GM18505 (cell line): ENCODE results near the gene KLHDC1.
"Not testable (repeated sequence)": the region's sequence is repeated elsewhere in the genome, so short reads cannot be mapped to it uniquely, and the experiment has no call there.

Source experiments
- ATAC-seq: cut with Tn5 transposase; IDR thresholded peaks from one replicate; pipeline ENCODE4 v1.9.1; 2021; ENCODE audit not compliant: unreplicated experiment
- POLR2A ChIP-seq: IDR thresholded peaks from 4 replicates; pipeline ENCODE4 v1.6.1; 2011; ENCODE audit warnings: borderline replicate concordance; ENCODE audit not compliant: insufficient read depth, insufficient read length; ENCODE audit errors: extremely low read depth

The KLHDC1 gene

GRCh38 chr14:49692811-49693734, at the start of gene KLHDC1:
Gene KLHDC1, plus strand, starts transcription at chr14:49693120. Its CDS starts 75 bp downstream, at chr14:49693195.
- TF ChIP-seq POLR2A, result peak; percentile 68
- peak; percentile 68 for ATAC-seq

- ATAC-seq, result no peak
- no peak for TF ChIP-seq POLR2A
Observed at GRCh38 chr14:49653508-49653907, 39.4 kb upstream of the KLHDC1 start.

- TF ChIP-seq POLR2A, result no peak
- no peak for ATAC-seq
Observed at GRCh38 chr14:49654511-49654910, 38.4 kb upstream of the KLHDC1 start.

GRCh38 chr14:49657500-49657899, 35.4 kb upstream of the KLHDC1 start:
- not testable (repeated sequence) for ATAC-seq

GRCh38 chr14:49659526-49660455, 33.1 kb upstream of the KLHDC1 start:
- no peak for TF ChIP-seq POLR2A
- no peak for ATAC-seq

- no peak for ATAC-seq
- TF ChIP-seq POLR2A, result no peak
Observed at GRCh38 chr14:49670475-49670874, 22.4 kb upstream of the KLHDC1 start.

- ATAC-seq, result no peak
- no peak for TF ChIP-seq POLR2A
Observed at GRCh38 chr14:49673586-49673985, 19.3 kb upstream of the KLHDC1 start.

GRCh38 chr14:49677643-49678042, 15.3 kb upstream of the KLHDC1 start:
- no peak for ATAC-seq
- no peak for TF ChIP-seq POLR2A

GRCh38 chr14:49679271-49679670, 13.6 kb upstream of the KLHDC1 start:
- ATAC-seq, result no peak
- TF ChIP-seq POLR2A, result no peak

- no peak for ATAC-seq
- no peak for TF ChIP-seq POLR2A
Observed at GRCh38 chr14:49686425-49686824, 6.5 kb upstream of the KLHDC1 start.

GRCh38 chr14:49687942-49688700, 4.8 kb upstream of the KLHDC1 start, which contains the start of gene POLE2:
Gene POLE2, minus strand, starts transcription at chr14:49688214. Its CDS starts 11 bp downstream, at chr14:49688203.
- TF ChIP-seq POLR2A, result peak; percentile 75
- peak; percentile 83 for ATAC-seq

- ATAC-seq, result no peak
- TF ChIP-seq POLR2A, result no peak
Observed at GRCh38 chr14:49688701-49689030, 4.3 kb upstream of the KLHDC1 start.

- no peak for TF ChIP-seq POLR2A
- no peak for ATAC-seq
Observed at GRCh38 chr14:49691031-49691430, 1.9 kb upstream of the KLHDC1 start.

- TF ChIP-seq POLR2A, result no peak
- no peak for ATAC-seq
Observed at GRCh38 chr14:49692193-49692757, 645 bp upstream of the KLHDC1 start.

- not testable (repeated sequence) for ATAC-seq
Observed at GRCh38 chr14:49693735-49694124, 810 bp downstream of the KLHDC1 start.
